Measurements from ENCODE around the gene CLSTN2.

The CLSTN2 gene

GRCh38 chr3:140568842-140569520, 634.0 kb downstream of the CLSTN2 start:
- TF ChIP-seq TAF1 (IDR thresholded peaks at IDR 0.05; ENCODE audit: borderline replicate concordance, insufficient read depth, low read length) (no peak), FOXP2 (optimal IDR thresholded peaks at IDR 0.05; ENCODE audit: borderline replicate concordance, extremely low read depth, extremely low read length, insufficient read depth) (no peak), SIN3A (IDR thresholded peaks at IDR 0.05; ENCODE audit: borderline replicate concordance, insufficient read depth, low read length) (no peak), REST (IDR thresholded peaks at IDR 0.05; ENCODE audit: insufficient read depth in 1 of 2, low read depth in 2 of 2, low read length in 2 of 2) (no peak), POLR2AphosphoS5 (IDR thresholded peaks at IDR 0.05; ENCODE audit: low read depth, low read length) (no peak)

DNA sequence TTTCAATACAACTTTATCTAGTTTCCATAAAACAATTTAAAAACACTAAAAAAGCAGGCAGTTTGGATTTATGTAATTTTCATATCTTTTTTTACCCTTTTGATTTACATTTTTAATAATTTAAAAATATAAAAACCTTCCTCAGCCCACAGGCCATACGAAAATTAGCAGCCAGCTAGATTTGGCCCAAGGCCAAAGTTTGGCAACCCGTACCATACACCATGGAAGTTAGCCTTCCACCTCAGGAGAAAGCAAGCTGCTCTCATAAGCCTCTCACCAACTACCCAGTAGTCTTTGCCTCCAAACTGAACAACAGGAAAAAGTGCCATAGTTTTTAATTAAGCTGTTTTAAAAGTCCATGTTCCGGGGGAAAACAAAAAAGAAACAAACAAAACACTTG, 635.6 kb downstream of the CLSTN2 start:
- TF ChIP-seq FOXP2 (optimal IDR thresholded peaks at IDR 0.05; ENCODE audit: borderline replicate concordance, extremely low read depth, extremely low read length, insufficient read depth) (no peak), REST (IDR thresholded peaks at IDR 0.05; ENCODE audit: insufficient read depth in 1 of 2, low read depth in 2 of 2, low read length in 2 of 2) (no peak), POLR2AphosphoS5 (IDR thresholded peaks at IDR 0.05; ENCODE audit: low read depth, low read length) (no peak), TAF1 (IDR thresholded peaks at IDR 0.05; ENCODE audit: borderline replicate concordance, insufficient read depth, low read length) (no peak), SIN3A (IDR thresholded peaks at IDR 0.05; ENCODE audit: borderline replicate concordance, insufficient read depth, low read length) (no peak)

- TF ChIP-seq REST (IDR thresholded peaks at IDR 0.05; ENCODE audit: insufficient read depth in 1 of 2, low read depth in 2 of 2, low read length in 2 of 2) (no peak), SIN3A (IDR thresholded peaks at IDR 0.05; ENCODE audit: borderline replicate concordance, insufficient read depth, low read length) (no peak), POLR2AphosphoS5 (IDR thresholded peaks at IDR 0.05; ENCODE audit: low read depth, low read length) (no peak), FOXP2 (optimal IDR thresholded peaks at IDR 0.05; ENCODE audit: borderline replicate concordance, extremely low read depth, extremely low read length, insufficient read depth) (no peak), TAF1 (IDR thresholded peaks at IDR 0.05; ENCODE audit: borderline replicate concordance, insufficient read depth, low read length) (no peak)
These were observed 636.9 kb downstream of the CLSTN2 start for GRCh38 chr3:140571836-140572235.

GRCh38 chr3:140572334-140572733, 637.3 kb downstream of the CLSTN2 start:
- no peak for TF ChIP-seq TAF1 (IDR thresholded peaks at IDR 0.05; ENCODE audit: borderline replicate concordance, insufficient read depth, low read length)

DNA sequence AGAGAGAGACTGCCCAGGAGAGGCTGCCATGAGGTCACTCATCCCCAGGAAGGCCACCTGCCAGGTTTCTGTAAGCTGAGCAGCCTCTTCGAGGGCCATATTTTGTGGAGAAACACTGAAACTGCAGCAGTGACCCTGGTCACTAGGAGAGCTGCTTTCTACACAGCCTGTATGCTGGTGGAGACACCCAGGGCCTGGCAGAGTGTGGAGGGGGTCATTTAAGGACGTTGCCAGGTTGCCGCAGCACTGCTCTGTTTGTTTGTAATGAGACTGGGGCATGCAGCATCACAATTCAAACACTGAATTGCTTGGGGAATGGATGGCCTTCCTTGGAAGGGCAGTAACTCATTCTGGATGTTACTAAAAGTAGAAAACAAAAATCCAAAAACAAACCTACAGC, 638.0 kb downstream of the CLSTN2 start:
- TF ChIP-seq FOXP2 (optimal IDR thresholded peaks at IDR 0.05; ENCODE audit: borderline replicate concordance, extremely low read depth, extremely low read length, insufficient read depth), result no peak
- TF ChIP-seq TAF1 (IDR thresholded peaks at IDR 0.05; ENCODE audit: borderline replicate concordance, insufficient read depth, low read length), result no peak
- TF ChIP-seq SIN3A (IDR thresholded peaks at IDR 0.05; ENCODE audit: borderline replicate concordance, insufficient read depth, low read length), result no peak
- no peak for TF ChIP-seq REST (IDR thresholded peaks at IDR 0.05; ENCODE audit: insufficient read depth in 1 of 2, low read depth in 2 of 2, low read length in 2 of 2)
- TF ChIP-seq POLR2AphosphoS5 (IDR thresholded peaks at IDR 0.05; ENCODE audit: low read depth, low read length), result no peak
